HCEC 1CT (cell line): ENCODE results near the gene FBRSL1.
"Not testable (repeated sequence)": the region's sequence is repeated elsewhere in the genome, so short reads cannot be mapped to it uniquely, and the experiment has no call there.

Source experiments
- DNase-seq: peaks from one replicate; pipeline ENCODE4 v3.0.0-alpha.2; 2017

Gene FBRSL1

DNA sequence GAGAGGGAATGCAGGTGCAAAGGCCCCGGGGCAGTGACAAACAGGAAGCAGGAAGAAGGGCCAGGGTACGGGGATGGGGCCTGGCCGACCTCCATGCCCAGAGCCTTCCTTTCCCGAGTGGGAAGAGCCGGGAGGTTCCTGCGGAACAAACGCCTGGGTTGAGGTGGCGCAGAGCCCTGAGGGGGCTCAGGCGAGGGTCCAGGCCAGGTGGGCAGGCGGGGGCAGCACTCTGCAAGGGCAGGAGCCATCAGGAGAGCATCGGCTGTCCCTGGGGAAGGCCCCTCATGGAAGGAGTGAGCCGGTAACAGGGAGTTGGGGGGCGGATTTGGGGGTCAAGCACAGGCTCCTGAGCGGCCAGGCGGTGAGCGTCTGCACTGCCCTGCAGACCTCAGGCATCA is 18.1 kb upstream of the FBRSL1 start:
- DNase-seq: no peak

- DNase-seq: no peak
Measured at GRCh38 chr12:132472386-132472785, 17.6 kb upstream of the FBRSL1 start.

DNA sequence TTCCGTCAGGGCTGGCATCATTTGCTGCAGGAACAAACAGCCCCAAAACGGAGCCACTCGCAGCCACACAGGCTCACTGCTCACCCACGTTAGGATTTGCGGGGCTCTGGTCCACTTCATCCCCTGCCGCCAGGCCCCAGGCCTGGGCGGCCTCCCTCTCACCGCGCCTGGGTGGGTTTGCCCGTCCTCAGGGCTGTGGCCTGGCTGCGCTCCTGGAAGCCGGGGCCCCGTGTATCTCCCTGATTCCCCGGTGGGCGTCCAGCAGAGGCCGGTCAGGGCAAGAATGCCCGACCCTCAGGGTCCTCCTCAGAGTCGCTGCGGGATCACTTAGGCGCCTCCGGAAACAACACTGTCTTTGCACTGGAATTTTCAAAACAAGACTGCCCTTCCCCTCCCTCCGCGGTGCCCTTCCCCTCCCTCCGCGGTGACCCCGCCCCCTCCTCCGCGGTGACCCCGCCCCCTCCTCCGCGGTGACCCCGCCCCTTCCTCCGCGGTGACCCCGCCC is 15.7 kb upstream of the FBRSL1 start:
- no peak for DNase-seq

GRCh38 chr12:132474799-132475303 is 15.1 kb upstream of the FBRSL1 start:
- not testable (repeated sequence) for DNase-seq

DNA sequence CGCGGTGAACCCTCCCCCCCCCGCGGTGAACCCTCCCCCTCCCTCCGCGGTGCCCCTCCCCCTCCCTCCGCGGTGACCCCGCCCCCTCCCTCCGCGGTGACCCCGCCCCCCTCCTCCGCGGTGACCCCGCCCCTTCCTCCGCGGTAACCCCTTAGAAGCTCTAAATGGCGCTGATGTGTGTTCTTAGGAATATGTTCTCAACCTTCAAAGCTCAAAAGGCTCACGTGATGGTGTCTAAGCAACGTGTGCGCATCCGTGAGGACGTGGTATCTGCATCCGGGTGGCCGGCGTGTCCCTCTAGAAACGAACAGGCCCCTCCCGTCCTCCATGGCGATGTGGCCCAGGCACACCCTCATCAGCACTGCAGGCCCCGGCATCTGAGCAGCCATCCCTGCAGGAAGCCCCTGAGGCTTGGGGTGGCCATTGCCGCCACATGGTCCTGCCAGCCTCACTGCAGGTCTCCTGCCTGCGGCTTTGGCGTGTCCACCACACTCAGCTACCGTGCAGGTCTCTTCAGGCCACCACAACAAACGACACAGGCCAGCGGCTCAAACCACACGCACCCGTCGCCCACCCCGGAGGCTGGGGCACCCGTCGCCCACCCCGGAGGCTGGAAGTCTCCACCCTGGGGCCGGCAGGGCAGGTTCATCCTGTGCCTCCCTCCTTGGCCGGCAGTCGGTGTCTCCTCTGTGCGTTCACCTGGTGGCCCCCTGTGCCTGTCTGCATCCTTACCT is 14.5 kb upstream of the FBRSL1 start:
- DNase-seq: no peak

DNA sequence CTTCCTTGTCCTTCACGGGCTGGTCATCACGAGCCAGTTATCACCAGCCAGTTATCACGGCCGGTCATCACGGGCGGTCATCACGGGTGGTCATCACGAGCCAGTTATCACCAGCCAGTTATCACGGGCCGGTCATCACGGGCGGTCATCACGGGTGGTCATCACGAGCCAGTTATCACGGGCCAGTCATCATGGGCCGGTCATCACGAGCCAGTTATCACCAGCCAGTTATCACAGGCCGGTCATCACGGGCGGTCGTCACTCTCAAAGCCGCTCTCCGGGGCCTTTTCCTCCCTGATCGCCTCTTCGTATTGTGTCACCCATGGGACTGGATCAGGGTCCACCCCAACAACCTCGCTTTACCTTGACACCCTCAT is 13.9 kb upstream of the FBRSL1 start:
- DNase-seq: no peak

GRCh38 chr12:132476421-132476820 is 13.5 kb upstream of the FBRSL1 start:
- no peak for DNase-seq

DNA sequence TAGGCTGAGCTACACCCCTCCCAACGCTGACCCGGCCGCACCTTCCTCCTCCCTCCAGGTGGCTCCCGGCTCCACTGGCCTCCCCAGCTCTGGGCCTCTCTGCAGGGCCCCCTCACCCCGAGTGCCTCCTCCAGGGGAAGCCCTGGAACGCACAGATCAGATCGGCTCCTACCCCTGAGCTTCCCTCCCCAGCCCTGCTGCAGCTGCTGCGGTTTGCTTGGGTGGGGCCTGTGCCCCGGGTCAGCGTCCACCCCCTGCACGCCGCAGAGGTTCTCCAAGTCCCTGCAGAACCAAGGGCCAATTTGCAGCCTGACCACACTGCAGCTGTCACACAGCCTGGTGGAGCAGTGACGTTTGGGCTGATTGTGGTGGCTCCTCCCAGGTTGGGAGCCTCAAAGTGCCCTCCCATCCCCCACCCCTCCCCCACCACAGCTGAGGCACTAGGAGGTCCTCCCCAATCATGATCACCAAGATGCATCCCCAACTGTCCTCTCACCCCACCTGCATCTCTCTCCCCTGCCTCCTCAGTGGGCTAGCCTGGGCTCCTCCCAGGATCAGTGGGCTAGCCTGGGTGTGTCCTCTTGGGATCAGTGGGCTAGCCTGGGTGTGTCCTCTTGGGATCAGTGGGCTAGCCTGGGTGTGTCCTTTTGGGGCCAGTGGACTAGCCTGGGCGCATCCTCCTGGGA is 12.8 kb upstream of the FBRSL1 start:
- DNase-seq: no peak

- no peak for DNase-seq
Measured at GRCh38 chr12:132477703-132478432, 12.1 kb upstream of the FBRSL1 start.

DNA sequence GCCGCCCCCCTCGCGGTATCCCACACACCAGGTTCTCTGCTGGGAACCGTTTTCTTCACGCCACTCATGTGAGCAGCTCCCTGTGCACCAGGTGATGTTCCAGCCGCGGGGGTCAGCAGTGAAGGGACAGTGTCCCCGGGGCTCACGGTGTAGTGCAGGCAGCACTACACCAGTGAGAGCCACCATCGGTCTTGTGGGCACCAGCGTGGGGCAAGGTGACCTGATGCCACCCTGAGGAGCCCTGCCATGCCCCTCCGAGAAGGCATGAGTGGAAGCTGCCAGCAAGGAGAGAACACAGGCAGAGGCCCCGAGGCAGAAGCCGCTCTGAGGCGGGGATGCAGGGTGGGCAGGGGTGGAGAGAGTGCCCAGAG is 11.5 kb upstream of the FBRSL1 start:
- no peak for DNase-seq

GRCh38 chr12:132478845-132479244 is 11.1 kb upstream of the FBRSL1 start:
- no peak for DNase-seq

GRCh38 chr12:132479291-132479690 is 10.7 kb upstream of the FBRSL1 start:
- no peak for DNase-seq

DNA sequence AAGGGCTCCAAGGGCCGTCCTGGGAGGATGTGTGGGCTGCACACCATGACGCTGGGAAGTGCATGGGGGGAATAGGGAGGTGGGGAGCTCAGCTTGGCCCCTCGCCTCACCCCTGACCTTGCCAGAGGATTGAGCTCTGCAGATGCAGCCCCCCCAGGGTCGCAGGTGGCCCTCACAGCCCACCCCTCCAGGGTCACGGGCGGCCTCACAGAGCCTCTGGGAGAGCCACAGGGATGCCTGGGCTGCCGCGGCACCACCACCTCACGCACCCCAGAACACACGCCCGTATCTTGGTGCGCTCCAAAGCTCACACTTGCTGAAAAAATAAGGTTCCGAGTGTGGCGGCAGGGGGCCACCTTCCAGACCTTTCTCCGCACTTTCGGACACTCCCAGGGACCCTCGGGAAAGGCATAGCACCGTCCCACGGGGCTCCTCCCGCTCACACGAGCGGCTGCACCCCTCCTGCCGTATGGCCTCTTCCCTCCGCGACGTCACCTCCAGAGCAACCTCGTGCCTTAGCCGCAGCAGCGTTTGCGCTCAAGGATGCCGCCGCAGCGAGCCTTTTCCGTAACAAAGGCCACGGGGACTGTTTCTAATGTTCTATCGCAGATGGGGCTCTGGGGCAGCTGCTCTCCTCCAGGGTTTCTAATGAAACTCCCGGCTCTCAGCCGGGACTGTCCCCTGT is 9.9 kb upstream of the FBRSL1 start:
- DNase-seq: no peak

GRCh38 chr12:132480623-132481132 is 9.3 kb upstream of the FBRSL1 start:
- no peak for DNase-seq

DNA sequence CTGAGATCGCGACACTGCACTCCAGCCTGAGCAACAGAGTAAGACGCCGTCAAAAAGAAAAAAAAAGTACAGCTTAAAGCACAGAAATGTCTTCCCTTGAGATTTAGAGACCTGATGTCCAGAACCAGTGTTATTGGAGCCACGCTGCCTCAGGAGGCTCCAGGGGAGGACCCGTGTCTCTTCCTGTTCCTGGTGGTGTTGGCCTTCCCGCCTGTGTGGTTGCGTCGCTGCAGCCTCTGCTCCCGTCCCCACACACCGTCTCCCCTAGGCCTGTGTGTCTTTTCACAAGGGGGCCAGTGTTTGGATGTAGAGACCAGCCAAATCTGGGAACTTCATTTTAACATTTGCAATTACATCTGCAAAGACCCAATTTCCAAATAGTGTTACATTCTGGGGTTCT is 8.6 kb upstream of the FBRSL1 start:
- DNase-seq: no peak

- no peak for DNase-seq
Measured at GRCh38 chr12:132481771-132482745, 7.9 kb upstream of the FBRSL1 start.

GRCh38 chr12:132482771-132483170 is 7.2 kb upstream of the FBRSL1 start:
- DNase-seq: no peak

GRCh38 chr12:132483208-132483607 is 6.7 kb upstream of the FBRSL1 start:
- no peak for DNase-seq

GRCh38 chr12:132483612-132484011 is 6.3 kb upstream of the FBRSL1 start:
- DNase-seq: no peak

- no peak for DNase-seq
Measured at GRCh38 chr12:132484183-132484890, 5.6 kb upstream of the FBRSL1 start.

DNA sequence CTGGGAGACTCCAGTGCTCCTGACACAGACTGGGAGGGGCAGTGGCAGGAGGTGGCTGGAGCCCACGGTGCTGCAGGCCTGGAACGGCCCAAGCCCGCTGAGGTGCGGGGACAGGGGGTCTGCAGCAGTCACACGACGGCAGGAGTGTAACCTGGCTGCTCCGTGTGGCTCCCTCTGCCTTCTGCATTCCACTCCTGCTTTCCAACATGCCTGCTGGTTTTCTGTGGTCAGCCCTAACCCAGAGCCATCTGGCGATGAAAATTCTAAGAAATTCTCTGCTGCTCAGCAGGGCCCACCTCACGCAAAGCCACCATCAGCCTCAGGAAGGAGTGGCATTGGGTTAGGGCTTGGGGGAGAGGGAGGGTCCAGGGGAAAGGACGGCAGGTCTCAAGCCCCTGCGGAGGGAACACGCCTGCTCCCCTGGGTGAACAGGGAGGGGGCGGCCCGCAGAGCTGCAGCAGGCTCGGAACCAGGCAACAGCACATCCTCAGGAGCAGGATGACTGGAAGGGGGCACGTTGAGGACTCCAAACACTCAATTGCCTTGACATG is 5.0 kb upstream of the FBRSL1 start:
- no peak for DNase-seq
